ENCODE results near the gene DLGAP3. TPM values are rescaled to one million over a fixed set of nuclear protein-coding genes. Genes with fewer than 3 reads are reported as not detected.

The DLGAP3 gene
- total RNA-seq, 1 donor from 2014 or later = 44.8 TPM

GRCh38 chr1:34904236-34905097 lies 25.0 kb downstream of the DLGAP3 start:
- Mint-ChIP-seq H3K36me3 (ENCODE audit: unreplicated experiment) (no peaks in the 10 kb centered on the region), H3K4me3 (ENCODE audit: unreplicated experiment) (no peak overlapping the region), H3K27me3 (ENCODE audit: unreplicated experiment) (peaks cover 4% of the 10 kb centered on the region), H3K27ac (ENCODE audit: unreplicated experiment) (no peak overlapping the region), H3K9me3 (ENCODE audit: unreplicated experiment) (peaks cover 7% of the 10 kb centered on the region), H3K4me1 (ENCODE audit: low read depth, unreplicated experiment) (peaks cover 44% of the 10 kb centered on the region)
- TF ChIP-seq CTCF (IDR thresholded peaks at IDR 0.05; ENCODE audit: partially characterized antibody, unreplicated experiment) = no peak
- no peak for DNase-seq

- H3K36me3 Mint-ChIP-seq (ENCODE audit: unreplicated experiment) = peaks cover 8% of the 10 kb centered on the region
- DNase-seq = no peak
- peak overlapping the region; percentile 0 for H3K4me3 Mint-ChIP-seq (ENCODE audit: unreplicated experiment)
- TF ChIP-seq CTCF (IDR thresholded peaks at IDR 0.05; ENCODE audit: partially characterized antibody, unreplicated experiment) = no peak
- no peak overlapping the region for H3K27ac Mint-ChIP-seq (ENCODE audit: unreplicated experiment)
- H3K4me1 Mint-ChIP-seq (ENCODE audit: low read depth, unreplicated experiment) = peaks cover 42% of the 10 kb centered on the region
- H3K9me3 Mint-ChIP-seq (ENCODE audit: unreplicated experiment) = peaks cover 7% of the 10 kb centered on the region
- peaks cover 3% of the 10 kb centered on the region for H3K27me3 Mint-ChIP-seq (ENCODE audit: unreplicated experiment)
Measured at GRCh38 chr1:34901919-34902318, 27.5 kb downstream of the DLGAP3 start.

GRCh38 chr1:34900775-34901502 lies 28.5 kb downstream of the DLGAP3 start:
- Mint-ChIP-seq H3K4me3 (ENCODE audit: unreplicated experiment) (no peak overlapping the region), H3K9me3 (ENCODE audit: unreplicated experiment) (peaks cover 3% of the 10 kb centered on the region), H3K27ac (ENCODE audit: unreplicated experiment) (no peak overlapping the region), H3K36me3 (ENCODE audit: unreplicated experiment) (peaks cover 9% of the 10 kb centered on the region), H3K4me1 (ENCODE audit: low read depth, unreplicated experiment) (peaks cover 33% of the 10 kb centered on the region), H3K27me3 (ENCODE audit: unreplicated experiment) (no peaks in the 10 kb centered on the region)
- DNase-seq = no peak
- no peak for TF ChIP-seq CTCF (IDR thresholded peaks at IDR 0.05; ENCODE audit: partially characterized antibody, unreplicated experiment)

- H3K27me3 Mint-ChIP-seq (ENCODE audit: unreplicated experiment) = no peaks in the 10 kb centered on the region
- peaks cover 28% of the 10 kb centered on the region for H3K4me1 Mint-ChIP-seq (ENCODE audit: low read depth, unreplicated experiment)
Measured at GRCh38 chr1:34899906-34900305, 29.5 kb downstream of the DLGAP3 start.

More at GRCh38 chr1:34899906-34900305, 29.5 kb downstream of the DLGAP3 start:
- Mint-ChIP-seq H3K4me3 (ENCODE audit: unreplicated experiment) (no peak overlapping the region), H3K9me3 (ENCODE audit: unreplicated experiment) (peaks cover 3% of the 10 kb centered on the region), H3K27ac (ENCODE audit: unreplicated experiment) (no peak overlapping the region), H3K36me3 (ENCODE audit: unreplicated experiment) (peaks cover 9% of the 10 kb centered on the region)
- DNase-seq = no peak
- no peak for TF ChIP-seq CTCF (IDR thresholded peaks at IDR 0.05; ENCODE audit: partially characterized antibody, unreplicated experiment)
